ENCODE data around the gene KCNT1.

KCNT1 gene

GRCh38 chr9:135802876-135803419, 101.0 kb downstream of the KCNT1 start:
- DNase-seq (ENCODE audit: low read depth) = no peak

- DNase-seq (ENCODE audit: low read depth) = no peak
Measured at GRCh38 chr9:135803441-135803840, 101.5 kb downstream of the KCNT1 start.

- no peak for DNase-seq (ENCODE audit: low read depth)
Measured at GRCh38 chr9:135804581-135805421, 102.8 kb downstream of the KCNT1 start.

GRCh38 chr9:135805422-135806022, 103.5 kb downstream of the KCNT1 start:
- no peak for DNase-seq (ENCODE audit: low read depth)

GRCh38 chr9:135809166-135809565, 107.2 kb downstream of the KCNT1 start:
- DNase-seq (ENCODE audit: low read depth) = no peak

GRCh38 chr9:135810806-135811575, 109.0 kb downstream of the KCNT1 start:
- DNase-seq (ENCODE audit: low read depth) = no peak

GRCh38 chr9:135811801-135812200, 109.8 kb downstream of the KCNT1 start:
- DNase-seq (ENCODE audit: low read depth) = no peak

- DNase-seq (ENCODE audit: low read depth) = no peak
Measured at GRCh38 chr9:135812961-135813360, 111.0 kb downstream of the KCNT1 start.

GRCh38 chr9:135813671-135814290, 111.8 kb downstream of the KCNT1 start:
- DNase-seq (ENCODE audit: low read depth) = no peak

- no peak for DNase-seq (ENCODE audit: low read depth)
Measured at GRCh38 chr9:135814421-135815095, 112.6 kb downstream of the KCNT1 start.

GRCh38 chr9:135815413-135815812, 113.4 kb downstream of the KCNT1 start:
- no peak for DNase-seq (ENCODE audit: low read depth)

GRCh38 chr9:135815830-135816650, 114.1 kb downstream of the KCNT1 start:
- no peak for DNase-seq (ENCODE audit: low read depth)

- no peak for DNase-seq (ENCODE audit: low read depth)
Measured at GRCh38 chr9:135816651-135816970, 114.6 kb downstream of the KCNT1 start.

- no peak for DNase-seq (ENCODE audit: low read depth)
Measured at GRCh38 chr9:135817951-135818717, 116.1 kb downstream of the KCNT1 start.

- no peak for DNase-seq (ENCODE audit: low read depth)
Measured at GRCh38 chr9:135818718-135819475, 116.9 kb downstream of the KCNT1 start.

- DNase-seq (ENCODE audit: low read depth) = no peak
Measured at GRCh38 chr9:135819905-135820304, 117.9 kb downstream of the KCNT1 start.

GRCh38 chr9:135820661-135821060, 118.7 kb downstream of the KCNT1 start:
- no peak for DNase-seq (ENCODE audit: low read depth)

GRCh38 chr9:135821116-135821515, 119.1 kb downstream of the KCNT1 start:
- no peak for DNase-seq (ENCODE audit: low read depth)

- DNase-seq (ENCODE audit: low read depth) = no peak
Measured at GRCh38 chr9:135821733-135822373, 119.9 kb downstream of the KCNT1 start.

Data from stimulated activated CD8-positive, alpha-beta memory T cell treated with anti-CD3 and anti-CD28 coated beads, Interleukin-12 subunit alpha, Interleukin-12 subunit beta, amount 100 ng/mL, for 4 hours (primary cell).